ENCODE measurements around the gene FBXO44.

DNA sequence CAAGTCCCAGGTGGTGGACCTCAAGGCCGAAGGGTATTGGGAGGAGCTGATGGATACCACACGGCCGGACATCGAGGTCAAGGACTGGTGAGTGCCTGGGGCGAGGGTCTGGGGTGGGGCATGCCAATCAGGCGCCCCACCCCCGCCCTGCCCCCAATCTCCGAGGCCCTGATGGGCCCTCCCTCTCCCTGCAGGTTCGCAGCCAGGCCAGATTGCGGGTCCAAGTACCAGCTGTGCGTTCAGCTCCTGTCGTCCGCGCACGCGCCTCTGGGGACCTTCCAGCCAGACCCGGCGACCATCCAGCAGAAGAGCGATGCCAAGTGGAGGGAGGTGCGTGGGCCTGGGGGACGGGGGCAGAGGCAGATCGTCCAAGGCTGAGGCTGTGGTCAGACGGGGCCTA, 3.9 kb downstream of the FBXO44 start:
- TF ChIP-seq SUZ12 (IDR thresholded peaks at IDR 0.05; ENCODE audit: extremely low read depth, insufficient read depth, insufficient read length) (no peak), ZNF274 (IDR thresholded peaks at IDR 0.05; ENCODE audit: low read depth, low read length) (no peak), YY1 (IDR thresholded peaks at IDR 0.05; ENCODE audit: insufficient read depth, insufficient read length) (no peak)

Data from NT2/D1 (cell line).